ENCODE results near the gene CFAP299. TPM values are rescaled to one million over a fixed set of nuclear protein-coding genes. Genes with fewer than 3 reads are reported as not detected.

CFAP299 gene
- total and polyA plus RNA-seq, 9 of the 15 experiments (the other 6 are each of a cell fraction or from before 2014, with no cell fraction given) = 0.09 to 3.0 (median 0.76) TPM

DNA sequence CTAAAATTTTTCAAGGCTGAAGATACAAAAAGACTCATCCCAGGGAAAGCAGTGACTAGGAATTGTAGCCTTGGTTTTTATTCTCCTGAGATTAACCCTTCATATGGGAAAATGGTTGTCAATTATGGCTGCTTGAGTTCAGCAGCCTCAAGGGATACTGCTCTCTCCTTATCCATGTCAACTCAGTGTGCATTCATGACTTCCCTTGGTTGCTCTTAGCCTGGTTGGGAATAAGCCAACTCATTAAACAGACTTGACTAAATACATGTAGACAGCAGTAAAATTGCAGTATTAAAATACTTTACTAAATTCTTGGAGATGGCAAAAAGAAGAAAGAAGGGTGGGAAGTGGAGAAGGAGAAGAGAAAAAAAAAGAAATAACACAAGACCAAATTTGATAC, 650.5 kb downstream of the CFAP299 start:
- no peak overlapping the region for H3K4me3 ChIP-seq
- no peak overlapping the region for H2AFZ ChIP-seq (ENCODE audit: low read depth, low read length)
- in situ Hi-C loops (cut with MboI) = no loop called here
- CTCF ChIA-PET (ENCODE audit: low intra/inter-chr PET ratio) = interaction anchor here (0.6 kb wide), 1 partner anchor 50 kb away, joined by 3 read pairs; no protein-coding TSS in a partner anchor
- H3K27me3 ChIP-seq (ENCODE audit: control insufficient read depth in 2 of 2, insufficient read depth in 2 of 2, low read length in 2 of 2) = no peaks in the 10 kb centered on the region
- DNase-seq (ENCODE audit: extremely low read depth in 1 of 4, low spot score in 3 of 4) (no peak), ATAC-seq (no peak), FAIRE-seq (no peak)
- no peak overlapping the region for H3K9ac ChIP-seq (ENCODE audit: insufficient read depth in 1 of 2, low read depth in 2 of 2, low read length in 2 of 2)
- H3K79me2 ChIP-seq (ENCODE audit: control insufficient read depth, insufficient read depth, low read length) = no peaks in the 10 kb centered on the region
- H3K36me3 ChIP-seq (ENCODE audit: control insufficient read depth, insufficient read depth, low read length) = no peaks in the 10 kb centered on the region
- H4K20me1 ChIP-seq (replicated peaks; ENCODE audit: control insufficient read depth, insufficient read depth, low read length) = no peaks in the 10 kb centered on the region
- TF ChIP-seq L3MBTL2 (IDR thresholded peaks at IDR 0.05) (no peak), BRD4 (IDR thresholded peaks at IDR 0.05) (no peak), PRMT5 (CRISPR knock-in tag; IDR thresholded peaks at IDR 0.05) (no peak), MECOM (CRISPR knock-in tag; IDR thresholded peaks at IDR 0.05) (no peak), MED1 (CRISPR knock-in tag; IDR thresholded peaks at IDR 0.05; ENCODE audit: borderline replicate concordance) (no peak), SRSF3 (IDR thresholded peaks at IDR 0.05; ENCODE audit: insufficient read depth, low read length) (no peak), KDM1A (IDR thresholded peaks at IDR 0.05) (no peak), TAF9B (IDR thresholded peaks at IDR 0.05; ENCODE audit: partially characterized antibody) (no peak), GATA2 (CRISPR knock-in tag; IDR thresholded peaks at IDR 0.05) (no peak), C11orf30 (IDR thresholded peaks at IDR 0.05; ENCODE audit: low read depth) (no peak), ZNF232 (CRISPR knock-in tag; IDR thresholded peaks at IDR 0.05) (no peak), ZKSCAN1 (IDR thresholded peaks at IDR 0.05; ENCODE audit: low read depth, low read length) (no peak), ZNF23 (CRISPR knock-in tag; IDR thresholded peaks at IDR 0.05) (no peak), TBP (optimal IDR thresholded peaks at IDR 0.05; ENCODE audit: low read depth, low read length) (no peak)
- TF ChIP-seq, protein P1, sequence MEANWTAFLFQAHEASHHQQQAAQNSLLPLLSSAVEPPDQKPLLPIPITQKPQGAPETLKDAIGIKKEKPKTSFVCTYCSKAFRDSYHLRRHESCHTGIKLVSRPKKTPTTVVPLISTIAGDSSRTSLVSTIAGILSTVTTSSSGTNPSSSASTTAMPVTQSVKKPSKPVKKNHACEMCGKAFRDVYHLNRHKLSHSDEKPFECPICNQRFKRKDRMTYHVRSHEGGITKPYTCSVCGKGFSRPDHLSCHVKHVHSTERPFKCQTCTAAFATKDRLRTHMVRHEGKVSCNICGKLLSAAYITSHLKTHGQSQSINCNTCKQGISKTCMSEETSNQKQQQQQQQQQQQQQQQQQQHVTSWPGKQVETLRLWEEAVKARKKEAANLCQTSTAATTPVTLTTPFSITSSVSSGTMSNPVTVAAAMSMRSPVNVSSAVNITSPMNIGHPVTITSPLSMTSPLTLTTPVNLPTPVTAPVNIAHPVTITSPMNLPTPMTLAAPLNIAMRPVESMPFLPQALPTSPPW (CRISPR knock-in tag; IDR thresholded peaks at IDR 0.05) = no peak
- no peaks in the 10 kb centered on the region for H3K9me3 ChIP-seq (replicated peaks; ENCODE audit: control insufficient read depth, insufficient read depth, low read depth, low read length)
- no peak overlapping the region for H3K27ac ChIP-seq (ENCODE audit: extremely low read depth, low read depth, low read length)
- no peak overlapping the region for H3K4me2 ChIP-seq (ENCODE audit: insufficient read depth, low read length)
- no peaks in the 10 kb centered on the region for H3K4me1 ChIP-seq (replicated peaks in 1 of 2; ENCODE audit: control insufficient read depth in 2 of 2, insufficient read depth in 2 of 2, low read length in 2 of 2)
- no TSS peak for BruUV-seq (replicated peaks)
- no peaks in the 10 kb centered on the region for H3K9me1 ChIP-seq (ENCODE audit: control insufficient read depth, insufficient read depth, low read length)
- intact Hi-C loops (cut with micrococcal nuclease) = no loop called here
- POLR2A ChIA-PET = no interaction called here

All from K562 (cell line).